Activated CD8-positive, alpha-beta memory T cell treated with anti-CD3 and anti-CD28 coated beads, Interleukin-2, amount 50 U/mL, for 48 hours (primary cell): ENCODE measurements around the gene MAML3.

Experiments used
- DNase-seq: peaks from one replicate; pipeline ENCODE4 v3.0.0-alpha.2; 2020

The MAML3 gene

DNA sequence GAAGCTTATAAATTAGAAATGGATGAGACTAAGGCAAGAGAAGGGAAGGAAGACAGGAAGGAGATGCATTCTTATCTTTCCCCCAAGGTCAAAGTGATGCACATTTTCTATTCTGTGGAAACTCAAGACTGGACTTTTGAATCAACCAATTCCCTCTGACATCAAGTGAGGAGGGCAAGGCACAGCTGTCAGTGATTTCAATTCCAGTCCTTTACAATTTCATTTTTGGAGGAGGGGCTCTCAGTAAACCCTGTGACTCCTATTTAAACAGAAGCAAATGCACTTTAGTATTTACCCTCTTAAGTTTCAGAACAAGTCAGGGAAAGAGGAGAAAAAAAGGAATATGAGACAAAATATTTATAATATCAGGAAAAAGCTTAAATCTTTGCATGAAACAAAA is 354.4 kb downstream of the MAML3 start:
- no peak for DNase-seq

DNA sequence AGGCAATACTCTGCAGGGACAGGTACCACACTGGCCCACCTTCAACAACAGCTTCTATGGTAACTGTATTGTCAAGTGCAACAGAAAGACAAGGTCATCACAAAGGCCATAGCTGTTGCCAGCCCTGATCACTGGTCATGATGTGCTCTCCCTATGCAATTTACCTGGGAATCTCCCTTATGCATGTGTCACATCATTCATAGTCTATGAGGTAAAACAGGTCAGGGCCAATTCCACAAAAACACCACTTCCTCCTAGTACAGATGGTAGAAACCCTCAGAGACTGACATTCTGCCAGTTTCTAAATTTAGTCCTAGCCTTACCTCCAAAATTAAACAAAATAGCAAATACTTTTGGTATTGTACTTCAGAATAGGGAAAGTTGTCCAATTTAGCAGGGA is 355.5 kb downstream of the MAML3 start:
- DNase-seq: no peak

GRCh38 chr4:139797287-139797686 is 356.7 kb downstream of the MAML3 start:
- DNase-seq: no peak

DNA sequence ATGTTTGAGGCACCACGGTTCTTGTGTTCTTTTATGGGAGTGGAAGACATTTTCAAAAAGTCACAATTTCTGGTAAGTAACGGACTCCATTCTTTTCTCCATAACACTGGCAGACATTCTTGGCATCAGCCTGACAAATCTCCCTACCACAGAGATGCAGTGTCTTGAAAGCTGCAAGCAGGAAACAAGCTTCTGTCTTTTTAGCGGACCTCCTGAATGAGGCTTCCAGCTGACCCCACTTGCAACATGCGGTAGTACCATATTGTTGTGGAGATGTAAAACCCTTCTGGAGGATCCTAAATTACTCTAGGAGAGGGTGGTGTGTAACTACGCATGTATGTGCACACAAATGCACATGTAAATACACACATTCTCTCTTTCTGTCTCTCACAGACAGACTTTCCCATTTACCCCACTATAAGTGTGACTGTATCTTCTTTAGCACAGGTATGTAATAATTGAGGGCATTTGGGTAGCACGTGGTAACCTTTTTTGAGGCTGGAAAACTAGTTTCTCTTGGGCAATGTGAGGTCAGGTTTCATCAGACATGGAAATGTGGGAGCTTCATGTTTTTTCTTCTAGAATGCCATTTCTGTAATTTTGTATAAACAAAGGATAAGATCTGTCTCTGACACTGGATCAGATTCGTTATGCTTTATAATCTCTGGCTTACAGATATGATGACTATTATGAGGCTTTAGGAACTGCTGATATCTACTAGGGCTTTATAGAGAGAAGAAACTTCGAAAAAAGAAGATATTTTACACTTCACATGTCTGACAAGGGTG is 358.3 kb downstream of the MAML3 start:
- DNase-seq: no peak

- DNase-seq: no peak
Observed at GRCh38 chr4:139794158-139794954, 359.6 kb downstream of the MAML3 start.

DNA sequence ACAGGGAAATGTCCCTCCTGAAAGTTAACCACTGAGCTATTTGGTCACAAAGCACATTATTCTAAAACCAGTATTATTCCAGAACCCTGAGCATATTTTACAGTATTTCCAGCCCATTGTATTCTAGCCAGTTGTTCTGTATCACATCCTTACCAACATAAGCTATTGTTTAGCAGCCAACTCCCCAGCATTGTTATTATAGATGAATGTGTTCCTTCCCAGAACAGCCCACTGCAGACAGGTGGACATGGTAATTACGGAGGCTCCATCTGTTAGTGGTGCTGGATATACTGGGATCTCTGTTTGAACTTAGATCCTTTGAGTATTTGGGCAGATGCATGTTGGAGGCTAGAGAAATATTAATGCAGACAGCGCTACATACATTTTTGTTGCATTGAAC is 362.3 kb downstream of the MAML3 start:
- DNase-seq: no peak

GRCh38 chr4:139790291-139790690 is 363.7 kb downstream of the MAML3 start:
- no peak for DNase-seq

GRCh38 chr4:139789096-139789654 is 364.8 kb downstream of the MAML3 start:
- no peak for DNase-seq

DNA sequence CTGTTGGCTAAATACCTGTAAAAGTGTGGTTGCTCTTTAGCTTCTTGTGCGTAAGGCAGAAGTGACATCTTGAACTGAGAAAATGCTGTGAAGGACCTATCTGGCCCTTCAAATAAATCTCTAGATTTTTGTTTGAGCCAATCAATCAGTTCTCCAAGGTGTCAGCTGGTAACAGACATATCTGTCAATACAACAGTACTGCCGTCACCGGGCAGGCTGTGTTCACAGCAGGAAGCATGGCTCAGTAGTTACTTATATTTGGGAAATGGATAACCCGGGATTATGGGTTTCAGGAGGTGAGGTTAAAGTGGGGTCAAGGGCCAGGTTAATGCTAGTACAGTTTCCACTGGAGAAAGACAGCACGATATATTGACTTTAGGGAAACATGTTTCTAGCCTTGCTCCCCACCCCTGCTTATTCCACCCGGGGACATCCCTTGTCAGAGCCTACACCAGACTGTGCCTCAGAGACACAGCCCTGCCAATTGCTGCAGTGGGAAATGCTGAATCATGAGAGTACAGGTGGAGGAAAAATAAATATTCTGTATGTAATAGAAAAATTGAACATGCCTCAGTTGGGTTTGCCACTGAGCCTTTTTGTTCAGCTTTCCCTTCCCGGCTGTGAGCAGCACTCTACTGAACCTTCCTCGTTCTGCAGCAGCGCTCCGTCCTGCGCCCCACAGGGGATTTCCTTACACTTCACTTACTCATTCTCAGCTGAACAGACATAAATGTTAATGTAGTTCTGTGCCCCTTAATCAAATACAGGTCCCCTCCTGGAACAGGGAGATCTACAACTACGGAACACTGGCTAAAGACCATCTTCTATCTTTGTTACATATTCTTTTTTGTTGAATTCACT is 367.3 kb downstream of the MAML3 start:
- no peak for DNase-seq

- no peak for DNase-seq
Observed at GRCh38 chr4:139785356-139785755, 368.6 kb downstream of the MAML3 start.

DNA sequence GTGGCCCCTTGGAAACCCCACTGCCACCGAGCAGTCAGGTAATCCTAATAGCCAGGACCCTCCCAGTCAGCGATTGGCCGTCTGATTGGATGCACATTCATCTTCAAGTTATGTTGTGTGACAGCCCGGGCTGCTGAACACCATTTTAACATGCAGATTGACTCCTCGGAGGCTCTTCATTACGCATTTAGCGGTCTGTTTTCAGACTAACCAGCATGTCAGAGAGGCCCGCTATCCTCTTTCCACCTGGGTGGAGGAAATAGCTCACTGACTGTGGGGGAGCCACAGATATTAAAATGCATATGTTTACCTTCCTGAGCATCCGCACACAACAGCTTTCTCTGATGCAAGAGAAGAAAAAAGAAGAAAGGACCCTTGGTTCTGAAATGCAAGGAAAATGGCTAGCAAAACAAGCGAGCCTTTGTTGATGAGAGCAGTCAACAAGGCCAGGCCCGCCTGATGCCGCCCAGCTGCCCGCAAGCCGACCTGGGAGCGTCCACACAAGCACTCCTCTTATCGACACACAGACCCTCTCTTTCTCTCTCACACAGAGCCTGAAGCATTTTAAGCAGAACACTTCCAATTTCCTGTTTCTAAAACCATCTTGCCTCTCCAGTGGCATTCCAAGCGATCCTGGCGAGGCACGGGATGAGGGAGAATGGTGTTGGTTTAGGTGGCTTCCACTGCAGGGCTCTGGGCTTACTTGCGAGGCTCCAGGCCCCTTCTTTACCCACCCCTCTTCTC is 370.1 kb downstream of the MAML3 start:
- DNase-seq: no peak

DNA sequence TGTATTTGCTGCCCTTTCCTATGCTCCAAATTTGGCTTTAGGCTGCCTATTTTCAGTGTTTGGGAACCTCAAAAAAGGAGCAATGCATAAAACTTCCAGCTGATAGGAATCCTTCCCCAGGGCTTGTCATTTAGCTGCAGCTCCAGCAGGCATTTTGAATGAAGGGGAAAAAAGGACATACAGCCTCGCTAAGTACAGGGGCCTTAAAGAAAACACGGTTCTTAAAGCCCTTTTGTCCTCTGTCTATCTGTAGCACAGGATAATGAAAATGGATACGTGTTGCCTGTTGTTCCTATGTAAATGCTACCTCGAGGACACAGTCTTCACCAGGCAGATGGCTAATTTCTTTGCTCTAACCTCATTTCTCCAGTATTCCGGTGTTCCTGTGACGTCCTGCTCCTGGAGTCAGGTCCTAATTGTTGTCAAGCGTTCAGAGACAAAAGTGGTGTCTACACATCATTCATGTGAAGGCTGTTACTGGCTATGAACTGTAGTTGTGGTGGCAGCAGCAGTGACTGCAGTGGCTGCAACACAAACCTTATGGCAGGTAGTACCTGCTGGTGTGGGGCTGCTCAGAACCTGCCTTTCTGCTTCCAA is 371.0 kb downstream of the MAML3 start:
- no peak for DNase-seq

GRCh38 chr4:139781066-139781465 is 372.9 kb downstream of the MAML3 start:
- no peak for DNase-seq

GRCh38 chr4:139779691-139780090 is 374.3 kb downstream of the MAML3 start:
- DNase-seq: no peak

DNA sequence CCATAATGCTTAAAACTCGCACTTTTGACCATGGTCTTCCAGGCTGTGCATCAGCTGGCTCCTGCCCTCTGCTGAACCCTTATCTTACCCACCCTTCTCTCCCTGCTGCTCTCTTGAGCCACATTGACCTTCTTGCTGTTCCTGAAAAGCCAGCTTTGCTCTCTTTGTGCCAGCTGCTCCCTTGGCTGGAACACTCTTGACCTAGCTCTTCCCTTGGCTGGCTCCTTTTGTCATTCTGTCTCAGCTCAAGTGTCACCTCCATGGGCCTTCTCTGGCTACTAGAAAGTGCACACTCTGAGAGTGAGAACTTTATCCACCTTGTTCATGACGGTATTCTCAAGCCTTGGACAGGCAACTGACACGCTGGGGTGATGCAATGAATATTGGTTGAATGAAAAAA is 376.2 kb downstream of the MAML3 start:
- no peak for DNase-seq

DNA sequence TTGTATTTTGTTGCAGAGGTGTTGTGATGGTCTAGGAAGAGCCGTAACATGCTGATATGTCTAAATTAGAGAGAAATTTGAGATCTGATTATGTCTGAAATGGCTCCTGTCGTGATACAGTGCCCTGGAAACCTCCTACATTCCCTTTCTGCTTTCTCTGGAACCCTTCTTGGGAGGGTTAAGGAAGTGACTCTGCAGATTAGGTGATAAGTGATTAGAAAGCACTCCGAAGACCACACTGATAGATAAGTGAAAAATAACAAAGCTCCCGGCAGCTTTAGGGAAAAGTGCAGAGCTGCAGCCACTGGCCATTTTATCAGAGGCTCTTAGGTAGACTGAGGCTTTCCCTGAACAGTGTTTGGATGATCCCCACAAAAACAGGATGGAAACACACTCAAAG is 377.7 kb downstream of the MAML3 start:
- no peak for DNase-seq

- no peak for DNase-seq
Observed at GRCh38 chr4:139774759-139775487, 379.1 kb downstream of the MAML3 start.

DNA sequence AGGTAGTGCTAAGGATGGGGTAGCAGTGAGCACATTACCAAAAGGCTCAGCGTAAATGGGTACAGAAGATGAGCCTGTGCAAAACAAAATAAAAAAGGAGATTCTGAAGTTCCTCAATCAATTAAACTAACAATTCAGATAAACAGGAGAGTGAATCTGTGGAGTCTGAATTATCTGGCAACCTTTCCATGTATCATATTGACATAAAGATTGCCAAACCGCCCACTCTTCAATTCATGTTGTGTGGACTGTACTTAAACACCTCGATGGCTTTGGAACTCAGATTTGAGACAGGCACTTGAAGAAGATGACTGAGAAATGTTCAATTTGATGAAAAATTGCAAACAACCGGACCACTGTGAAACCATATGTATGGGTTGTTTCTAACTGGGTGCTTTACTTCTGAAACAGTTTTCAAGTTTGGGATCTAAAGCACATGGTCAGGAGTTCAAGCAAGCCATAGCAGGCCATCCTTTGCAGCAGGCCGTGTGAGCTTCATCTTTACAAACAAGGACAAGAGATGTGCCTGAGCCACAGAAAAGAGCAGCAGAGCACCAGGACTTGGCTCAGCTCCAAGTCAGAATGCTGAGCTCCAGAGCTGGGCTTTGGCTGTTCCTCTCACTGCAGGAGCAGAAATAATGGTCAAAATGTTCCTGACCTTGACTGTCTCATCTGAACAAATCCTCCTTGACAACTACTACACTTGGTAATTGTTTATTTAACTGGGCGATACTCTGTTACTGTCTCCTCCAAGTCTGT is 380.2 kb downstream of the MAML3 start:
- no peak for DNase-seq

GRCh38 chr4:139770361-139770760 is 383.6 kb downstream of the MAML3 start:
- DNase-seq: no peak

GRCh38 chr4:139769364-139769763 is 384.6 kb downstream of the MAML3 start:
- DNase-seq: no peak
